Trophoblast cell (in vitro differentiated cells and primary cell): Measurements from ENCODE around the gene ZNF594.
"Not testable (repeated sequence)": the region's sequence is repeated elsewhere in the genome, so short reads cannot be mapped to it uniquely, and the experiment has no call there.

Experiments used
- DNase-seq, 2 donors: peaks; one replicate each; pipeline ENCODE4 v3.0.0-alpha.2; 2016
- H2AFZ ChIP-seq: 2 replicates; pipeline ENCODE4 v1.6.1; 2013; ENCODE audit warnings: low read length, moderate library complexity, mild to moderate bottlenecking; ENCODE audit not compliant: insufficient read depth, poor library complexity
- H2AK5ac ChIP-seq: 2 replicates; pipeline ENCODE4 v1.6.1; 2013; ENCODE audit warnings: mild to moderate bottlenecking, low read length
- H2BK120ac ChIP-seq: 2 replicates; pipeline ENCODE4 v1.6.1; 2013; ENCODE audit warnings: low read length, mild to moderate bottlenecking, moderate library complexity; ENCODE audit not compliant: insufficient read depth, poor library complexity
- H2BK12ac ChIP-seq: 2 replicates; pipeline ENCODE4 v1.6.1; 2013; ENCODE audit warnings: mild to moderate bottlenecking, low read length, moderate library complexity
- H2BK5ac ChIP-seq: 2 replicates; pipeline ENCODE4 v1.6.1; 2013; ENCODE audit warnings: low read length, low read depth, moderate library complexity, mild to moderate bottlenecking; ENCODE audit not compliant: poor library complexity
- H3K14ac ChIP-seq: 2 replicates; pipeline ENCODE4 v1.6.1; 2013; ENCODE audit warnings: mild to moderate bottlenecking, low read length
- H3K18ac ChIP-seq: 2 replicates; pipeline ENCODE4 v1.6.1; 2013; ENCODE audit warnings: mild to moderate bottlenecking, low read length
- H3K23ac ChIP-seq: 2 replicates; pipeline ENCODE4 v1.6.1; 2013; ENCODE audit warnings: low read length
- H3K27ac ChIP-seq: 2 replicates; pipeline ENCODE4 v1.5.1; 2013; ENCODE audit warnings: low read depth, mild to moderate bottlenecking, inconsistent platforms, low read length, moderate library complexity
- H3K27me3 ChIP-seq: 2 replicates; pipeline ENCODE4 v1.6.1; 2013; ENCODE audit warnings: inconsistent platforms, mild to moderate bottlenecking, low read length, moderate library complexity; ENCODE audit not compliant: insufficient read depth
- H3K36me3 ChIP-seq, 2 experiments: 1 replicate in 1 of 2; 2 replicates in 1 of 2; pipeline ENCODE4 v1.6.1; 2013; ENCODE audit warnings: low read length in 2 of 2, mild to moderate bottlenecking in 2 of 2, moderate library complexity in 1 of 2; ENCODE audit not compliant: insufficient read depth in 2 of 2, control insufficient read depth in 1 of 2
- H3K4ac ChIP-seq: 2 replicates; pipeline ENCODE4 v1.6.1; 2013; ENCODE audit warnings: low read depth, mild to moderate bottlenecking, low read length, moderate library complexity
- H3K4me1 ChIP-seq, 2 experiments: 1 replicate in 1 of 2; 2 replicates in 1 of 2; pipeline ENCODE4 v1.6.1; 2013; ENCODE audit warnings: low read length in 2 of 2, mild to moderate bottlenecking in 2 of 2, moderate library complexity in 1 of 2; ENCODE audit not compliant: insufficient read depth in 2 of 2, control insufficient read depth in 1 of 2
- H3K4me2 ChIP-seq: 2 replicates; pipeline ENCODE4 v1.6.1; 2013; ENCODE audit warnings: inconsistent platforms, mild to moderate bottlenecking, low read length, moderate library complexity
- H3K4me3 ChIP-seq: 2 replicates; pipeline ENCODE4 v1.5.1; 2013; ENCODE audit warnings: mild to moderate bottlenecking, low read depth, low read length, inconsistent platforms
- H3K79me1 ChIP-seq: one replicate; pipeline ENCODE4 v1.6.1; 2013; ENCODE audit warnings: low read length
- H3K79me2 ChIP-seq: 2 replicates; pipeline ENCODE4 v1.6.1; 2013; ENCODE audit warnings: low read length, mild to moderate bottlenecking; ENCODE audit not compliant: control insufficient read depth, insufficient read depth, poor library complexity
- H3K9ac ChIP-seq: 2 replicates; pipeline ENCODE4 v1.6.1; 2013; ENCODE audit warnings: mild to moderate bottlenecking, low read length
- H3K9me3 ChIP-seq: 2 replicates; pipeline ENCODE4 v1.6.1; 2013; ENCODE audit warnings: low read depth, mild to moderate bottlenecking, control low read depth, inconsistent platforms, low read length; ENCODE audit not compliant: insufficient read depth
- H4K12ac ChIP-seq: 2 replicates; pipeline ENCODE4 v1.6.1; 2013; ENCODE audit warnings: low read depth, mild to moderate bottlenecking, low read length, moderate library complexity
- H4K8ac ChIP-seq: 2 replicates; pipeline ENCODE4 v1.6.1; 2013; ENCODE audit warnings: low read depth, mild to moderate bottlenecking, low read length, moderate library complexity
- H4K91ac ChIP-seq: one replicate; pipeline ENCODE4 v1.6.1; 2013; ENCODE audit warnings: low read depth, mild to moderate bottlenecking, low read length, moderate library complexity
- WGBS: extraction: QIAGEN DNeasy Blood & Tissue Kit; methylation state at CpG from one replicate; pipeline ENCODE4 v1.1.7; 2013; ENCODE audit warnings: missing lambda C conversion rate; ENCODE audit not compliant: insufficient read length, insufficient coverage; ENCODE audit errors: extremely low coverage; 5-methylcytosine and 5-hydroxymethylcytosine counted together

The ZNF594 gene

DNA sequence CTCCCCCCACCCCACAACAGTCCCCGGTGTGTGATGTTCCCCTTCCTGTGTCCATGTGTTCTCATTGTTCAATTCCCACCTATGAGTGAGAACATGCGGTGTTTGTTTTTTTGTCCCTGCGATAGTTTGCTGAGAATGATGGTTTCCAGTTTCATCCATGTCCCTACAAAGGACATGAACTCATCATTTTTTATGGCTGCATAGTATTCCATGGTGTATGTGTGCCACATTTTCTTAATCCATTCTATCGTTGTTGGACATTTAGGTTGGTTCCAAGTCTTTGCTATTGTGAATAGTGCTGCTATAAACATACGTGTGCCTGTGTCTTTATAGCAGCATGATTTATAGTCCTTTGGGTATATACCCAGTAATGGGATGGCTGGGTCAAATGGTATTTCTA, 25.9 kb upstream of the ZNF594 start:
- not testable (repeated sequence) for H3K23ac ChIP-seq, H3K27me3 ChIP-seq, H3K4me1 ChIP-seq, H3K79me1 ChIP-seq, H3K36me3 ChIP-seq, H3K14ac ChIP-seq, DNase-seq, H3K79me2 ChIP-seq, H3K9me3 ChIP-seq, H2AFZ ChIP-seq, H2AK5ac ChIP-seq, H3K27ac ChIP-seq, H2BK5ac ChIP-seq, H2BK12ac ChIP-seq, H3K18ac ChIP-seq, H4K12ac ChIP-seq, H4K8ac ChIP-seq, H2BK120ac ChIP-seq, H3K4me2 ChIP-seq, H3K4me3 ChIP-seq, H4K91ac ChIP-seq, H3K9ac ChIP-seq, H3K4ac ChIP-seq
- WGBS, result no CpG with 5 or more reads among the region's 5 CpGs

DNA sequence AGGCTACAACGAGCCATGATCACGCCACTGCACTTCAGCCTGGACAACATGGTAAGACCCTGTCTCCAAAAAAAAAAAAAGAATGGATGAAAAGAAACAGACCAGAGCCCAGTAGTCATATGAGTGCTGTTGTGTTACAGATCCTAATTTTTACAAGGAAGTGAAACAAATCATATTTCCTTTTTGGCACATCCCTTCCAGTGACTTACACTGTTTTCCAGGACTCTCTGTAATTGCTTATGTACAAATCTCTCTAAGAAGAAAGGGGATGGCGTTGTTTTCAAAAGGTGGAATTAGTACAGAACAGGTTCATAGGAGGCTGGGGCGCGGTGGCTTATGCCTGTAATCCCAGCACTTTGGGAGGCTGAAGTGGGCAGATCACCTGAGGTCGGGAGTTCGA, 19.8 kb upstream of the ZNF594 start:
- DNase-seq, result no peak
- Histone ChIP-seq H3K23ac (no peak overlapping the region), H2BK120ac (no peak overlapping the region), H2AFZ (no peak overlapping the region), H3K18ac (no peak overlapping the region), H4K8ac (no peak overlapping the region), H2BK12ac (no peak overlapping the region), H3K9me3 (no peaks in the 10 kb centered on the region), H2AK5ac (no peak overlapping the region), H3K79me2 (no peaks in the 10 kb centered on the region), H3K14ac (no peak overlapping the region), H4K12ac (no peak overlapping the region), H3K9ac (no peak overlapping the region), H3K27me3 (no peaks in the 10 kb centered on the region), H3K4ac (no peak overlapping the region), H3K4me2 (no peak overlapping the region), H2BK5ac (no peak overlapping the region), H3K4me3 (no peak overlapping the region), H3K27ac (no peak overlapping the region), H3K36me3 (no peaks in the 10 kb centered on the region), H3K4me1 (no peaks in the 10 kb centered on the region), H4K91ac (no peak overlapping the region), H3K79me1 (no peaks in the 10 kb centered on the region)
- no CpG with 5 or more reads among the region's 7 CpGs for WGBS

DNA sequence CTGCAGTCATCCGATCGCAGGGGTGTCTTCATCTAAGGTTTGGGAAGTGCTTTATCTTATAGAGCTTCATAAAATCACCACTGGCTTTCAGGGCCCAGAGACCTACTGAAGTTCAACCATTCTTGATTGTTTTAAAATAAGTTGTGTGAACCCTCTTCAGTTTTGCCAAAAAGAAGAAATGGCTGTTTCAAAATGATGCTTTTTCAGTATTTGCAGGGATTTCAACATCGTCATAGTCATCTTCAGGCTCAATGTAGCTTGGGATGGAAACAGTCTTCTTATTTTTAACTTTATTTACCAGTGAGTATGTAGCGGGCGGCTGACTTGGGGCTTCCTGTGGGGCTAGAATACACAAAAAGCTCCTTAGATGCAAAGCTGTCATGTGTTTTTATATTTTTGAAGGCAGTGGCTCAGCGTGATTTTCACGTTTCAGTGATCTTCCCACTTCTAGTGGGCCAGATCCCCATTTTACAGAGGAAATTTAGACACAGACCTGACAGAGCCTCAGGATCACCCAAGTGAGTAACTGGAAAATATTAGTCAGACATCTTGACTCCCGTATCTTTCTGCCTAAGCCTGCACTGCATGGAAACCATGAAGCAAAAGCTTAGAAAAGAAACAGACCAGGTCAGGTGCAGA, 19.1 kb upstream of the ZNF594 start:
- Histone ChIP-seq H4K8ac (no peak overlapping the region), H2AK5ac (no peak overlapping the region), H3K79me2 (no peaks in the 10 kb centered on the region), H4K12ac (no peak overlapping the region), H2BK5ac (no peak overlapping the region), H3K4ac (no peak overlapping the region), H3K27ac (no peak overlapping the region), H3K9ac (no peak overlapping the region), H2BK120ac (no peak overlapping the region), H3K36me3 (no peaks in the 10 kb centered on the region), H3K4me1 (no peaks in the 10 kb centered on the region), H3K18ac (no peak overlapping the region), H3K4me3 (no peak overlapping the region), H2AFZ (no peak overlapping the region), H2BK12ac (no peak overlapping the region), H3K27me3 (no peaks in the 10 kb centered on the region), H3K14ac (no peak overlapping the region), H3K9me3 (no peaks in the 10 kb centered on the region), H3K23ac (no peak overlapping the region), H4K91ac (no peak overlapping the region), H3K79me1 (no peaks in the 10 kb centered on the region), H3K4me2 (no peak overlapping the region)
- no CpG with 5 or more reads among the region's 8 CpGs for WGBS
- DNase-seq, result no peak

DNA sequence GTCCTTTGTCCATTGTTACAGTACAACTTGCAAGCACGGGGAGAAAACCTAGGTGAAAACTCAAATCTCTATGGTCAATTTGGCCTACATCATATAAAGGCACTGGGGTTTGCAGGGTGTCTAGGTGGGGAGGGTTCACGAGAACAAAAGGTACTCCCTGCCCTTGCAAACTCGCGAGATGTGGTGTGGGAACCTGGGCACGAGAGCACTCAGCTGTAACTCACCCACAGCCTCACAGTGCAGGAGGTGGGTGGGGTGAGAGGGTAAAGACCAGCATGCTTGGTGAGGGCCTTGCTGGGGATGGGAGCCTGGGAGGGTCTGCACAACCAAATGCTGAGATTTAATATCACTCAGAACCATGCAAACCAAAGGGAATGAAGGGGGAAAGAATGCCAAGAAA, 18.4 kb upstream of the ZNF594 start:
- Histone ChIP-seq H3K18ac (no peak overlapping the region), H3K23ac (no peak overlapping the region), H4K8ac (no peak overlapping the region), H2AK5ac (no peak overlapping the region), H2BK12ac (no peak overlapping the region), H3K4me1 (no peaks in the 10 kb centered on the region), H2BK120ac (no peak overlapping the region), H3K79me2 (no peaks in the 10 kb centered on the region), H3K79me1 (no peaks in the 10 kb centered on the region), H2AFZ (no peak overlapping the region), H3K14ac (no peak overlapping the region), H3K4me3 (no peak overlapping the region), H4K12ac (no peak overlapping the region), H3K9ac (no peak overlapping the region), H3K36me3 (no peaks in the 10 kb centered on the region), H3K27ac (no peak overlapping the region), H4K91ac (no peak overlapping the region), H3K4ac (no peak overlapping the region), H3K9me3 (no peaks in the 10 kb centered on the region), H3K27me3 (no peaks in the 10 kb centered on the region), H3K4me2 (no peak overlapping the region), H2BK5ac (no peak overlapping the region)
- no CpG with 5 or more reads among the region's 5 CpGs for WGBS
- no peak for DNase-seq
